Dermis blood vessel endothelial cell (primary cell): ENCODE data around the gene GPRASP1. TPM values are rescaled to one million over a fixed set of nuclear protein-coding genes. Genes with fewer than 3 reads are reported as not detected.

Source experiments
- total RNA-seq: library from RNA; depleted of rRNA; stranded (reverse); fragments of >200 nt; gene quantifications from 2 replicates; pipeline ENCODE4 v1.2.3, GENCODE V29; 2014

GPRASP1 gene
- total RNA-seq, 1 donor from 2014 or later: 2.6 TPM

Other genes with a start within 250 kb of the GPRASP1 start
- not detected in 2 replicates for gene NXF2B, start 211.5 kb upstream of the GPRASP1 start, total RNA-seq
- not detected in 2 replicates for gene TCP11X2, start 179.7 kb upstream of the GPRASP1 start, total RNA-seq
- gene TMSB15A, start 134.7 kb upstream of the GPRASP1 start, total RNA-seq: 1.8 TPM in 1 of 2 replicates, not detected in the other
- gene ARMCX5, start 52.0 kb upstream of the GPRASP1 start, total RNA-seq: 15.0 and 18.9 TPM in 2 replicates
- gene GPRASP2, start 61.0 kb downstream of the GPRASP1 start, total RNA-seq: 19.9 and 20.6 TPM in 2 replicates
- gene GPRASP3, start 69.3 kb downstream of the GPRASP1 start, total RNA-seq: 6.0 TPM in 2 replicates